CD4-positive, alpha-beta T cell treated with Interleukin-6 for 4 hours (primary cell): ENCODE measurements around the gene PCBD2.

Experiments
- DNase-seq: peaks from one replicate; pipeline ENCODE4 v3.0.0-alpha.2; 2020; ENCODE audit warnings: mixed read lengths

The PCBD2 gene

GRCh38 chr5:135008981-135009735, 104.2 kb downstream of the PCBD2 start:
- DNase-seq = no peak

- DNase-seq = no peak
Observed at GRCh38 chr5:135009736-135010501, 105.0 kb downstream of the PCBD2 start.

- no peak for DNase-seq
Observed at GRCh38 chr5:135010502-135011354, 105.8 kb downstream of the PCBD2 start.

- DNase-seq = no peak
Observed at GRCh38 chr5:135011355-135012032, 106.6 kb downstream of the PCBD2 start.

- no peak for DNase-seq
Observed at GRCh38 chr5:135012033-135012588, 107.2 kb downstream of the PCBD2 start.
